ENCODE measurements around the gene C13orf42. TPM values are rescaled to one million over a fixed set of nuclear protein-coding genes. Genes with fewer than 3 reads are reported as not detected.

The C13orf42 gene
- total and polyA plus RNA-seq, 12 donors = 0.01 TPM; not detected in 11

- ATAC-seq (peak; percentile 68 to 86 (median 80)), DNase-seq (peak; percentile 80 to 82)
- intact Hi-C loops (cut with DNase I) = loop anchor here in 3 of 10 donors (5.0 kb wide), 2 partner anchors 98 to 1093 kb away; no protein-coding TSS in a partner anchor
These were observed 40.9 kb downstream of the C13orf42 start for GRCh38 chr13:51070005-51070649.

DNA sequence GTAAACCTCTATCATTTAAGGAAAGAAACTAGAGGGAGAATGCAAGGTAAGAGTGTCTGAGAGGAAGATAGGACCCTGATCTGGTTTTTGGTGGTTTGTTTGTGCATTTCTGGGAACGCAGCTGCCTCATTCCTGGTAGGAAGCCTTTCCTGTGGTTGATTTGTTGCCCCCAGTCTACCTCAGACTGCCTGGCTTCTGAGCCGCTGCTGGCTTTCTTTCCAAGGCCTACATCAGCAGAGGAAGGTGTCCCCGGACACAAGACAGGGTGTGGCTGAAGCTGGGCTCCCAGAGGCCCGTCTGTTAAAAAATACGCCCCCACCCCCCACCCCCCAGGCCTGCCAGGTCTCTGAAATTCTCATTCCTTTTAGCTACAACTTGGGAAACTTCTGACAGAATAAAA is 42.6 kb downstream of the C13orf42 start:
- H3K36me3 ChIP-seq = no peaks in the 10 kb centered on the region
- no peaks in the 10 kb centered on the region for H3K9me3 ChIP-seq
- ATAC-seq (no peak), DNase-seq (no peak)
- H3K4me3 ChIP-seq = no peak overlapping the region
- intact Hi-C loops (cut with DNase I) = loop anchor here in 6 of 10 donors (5.0 to 10.0 kb wide), 6 partner anchors 96 to 1094 kb away; no protein-coding TSS in a partner anchor
- H3K27me3 ChIP-seq = peaks cover 0 to 11% (median 0%) of the 10 kb centered on the region in 7 donors
- no peak overlapping the region for H3K27ac ChIP-seq
- TF ChIP-seq, protein P1, sequence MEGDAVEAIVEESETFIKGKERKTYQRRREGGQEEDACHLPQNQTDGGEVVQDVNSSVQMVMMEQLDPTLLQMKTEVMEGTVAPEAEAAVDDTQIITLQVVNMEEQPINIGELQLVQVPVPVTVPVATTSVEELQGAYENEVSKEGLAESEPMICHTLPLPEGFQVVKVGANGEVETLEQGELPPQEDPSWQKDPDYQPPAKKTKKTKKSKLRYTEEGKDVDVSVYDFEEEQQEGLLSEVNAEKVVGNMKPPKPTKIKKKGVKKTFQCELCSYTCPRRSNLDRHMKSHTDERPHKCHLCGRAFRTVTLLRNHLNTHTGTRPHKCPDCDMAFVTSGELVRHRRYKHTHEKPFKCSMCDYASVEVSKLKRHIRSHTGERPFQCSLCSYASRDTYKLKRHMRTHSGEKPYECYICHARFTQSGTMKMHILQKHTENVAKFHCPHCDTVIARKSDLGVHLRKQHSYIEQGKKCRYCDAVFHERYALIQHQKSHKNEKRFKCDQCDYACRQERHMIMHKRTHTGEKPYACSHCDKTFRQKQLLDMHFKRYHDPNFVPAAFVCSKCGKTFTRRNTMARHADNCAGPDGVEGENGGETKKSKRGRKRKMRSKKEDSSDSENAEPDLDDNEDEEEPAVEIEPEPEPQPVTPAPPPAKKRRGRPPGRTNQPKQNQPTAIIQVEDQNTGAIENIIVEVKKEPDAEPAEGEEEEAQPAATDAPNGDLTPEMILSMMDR (IDR thresholded peaks at IDR 0.05) = no peak
- 43 to 51% methylated on average over 5 of the region's 5 CpGs for WGBS, 2 donors
- peaks cover 0 to 49% (median 19%) of the 10 kb centered on the region in 9 donors for H3K4me1 ChIP-seq

More at GRCh38 chr13:51070005-51070649, 40.9 kb downstream of the C13orf42 start:
- H3K4me3 ChIP-seq = no peak overlapping the region
- H3K9me3 ChIP-seq = peaks cover 0 to 4% (median 0%) of the 10 kb centered on the region in 11 donors
- H3K27ac ChIP-seq = no peak overlapping the region
- TF ChIP-seq, protein P1 (IDR thresholded peaks at IDR 0.05) = peak; percentile 90 to 98 (median 94)
- peaks cover 0 to 49% (median 19%) of the 10 kb centered on the region in 9 donors for H3K4me1 ChIP-seq
- 7 to 8% methylated on average over 11 of the region's 11 CpGs for WGBS, 2 donors
- no peaks in the 10 kb centered on the region for H3K36me3 ChIP-seq
- H3K27me3 ChIP-seq = peaks cover 0 to 8% (median 0%) of the 10 kb centered on the region in 7 donors

DNA sequence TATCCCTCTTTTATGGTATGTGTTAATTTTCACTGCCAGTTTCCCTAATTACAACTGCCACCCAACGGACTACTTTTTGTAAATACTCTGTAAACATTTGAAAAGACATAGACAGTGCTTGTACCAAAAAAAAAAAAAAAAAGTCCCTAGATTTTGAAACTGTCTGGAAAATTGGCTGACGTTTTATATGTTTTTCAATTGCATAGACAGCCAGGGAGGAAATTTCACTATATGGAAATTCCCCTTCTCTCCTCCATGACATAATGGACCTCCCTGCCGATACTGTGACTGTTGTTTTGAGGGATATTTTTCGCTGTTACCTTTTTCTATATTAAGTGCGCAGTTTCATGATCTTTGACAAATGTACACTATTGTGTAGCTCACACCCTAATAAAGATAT is 43.4 kb downstream of the C13orf42 start:
- intact Hi-C loops (cut with DNase I) = loop anchor here in 6 of 10 donors (5.0 to 10.0 kb wide), 6 partner anchors 95 to 1093 kb away; no protein-coding TSS in a partner anchor
- Histone ChIP-seq H3K9me3 (no peaks in the 10 kb centered on the region), H3K36me3 (no peaks in the 10 kb centered on the region), H3K27me3 (peaks cover 0 to 11% (median 0%) of the 10 kb centered on the region in 7 donors), H3K4me3 (no peak overlapping the region), H3K27ac (no peak overlapping the region), H3K4me1 (peaks cover 0 to 49% (median 19%) of the 10 kb centered on the region in 9 donors)
- no peak for ATAC-seq
- TF ChIP-seq, protein P1 (IDR thresholded peaks at IDR 0.05) = no peak
- no peak for DNase-seq
- 78 to 83% methylated on average over 5 of the region's 5 CpGs for WGBS, 2 donors

- Histone ChIP-seq H3K36me3 (no peaks in the 10 kb centered on the region), H3K27ac (peak overlapping the region in 2 of 10 donors; percentile 57 to 58), H3K27me3 (peaks cover 0 to 11% (median 0%) of the 10 kb centered on the region in 7 donors), H3K9me3 (no peaks in the 10 kb centered on the region), H3K4me1 (peaks cover 0 to 49% (median 19%) of the 10 kb centered on the region in 9 donors), H3K4me3 (no peak overlapping the region)
- intact Hi-C loops (cut with DNase I) = loop anchor here in 6 of 10 donors (5.0 to 10.0 kb wide), 6 partner anchors 95 to 1092 kb away; no protein-coding TSS in a partner anchor
- whole genome bisulfite sequencing, 2 donors = 74 to 78% methylated on average over 9 of the region's 9 CpGs
- DNase-seq (no peak), ATAC-seq (no peak)
- TF ChIP-seq, protein P1 (IDR thresholded peaks at IDR 0.05) = no peak
These were observed 43.8 kb downstream of the C13orf42 start for GRCh38 chr13:51067210-51067701.

Measured in heart right ventricle (tissue), 16 donors.